Body of pancreas (tissue), 4 donors: Measurements from ENCODE around the gene SARS2.

Experiments
- CTCF ChIP-seq, 7 experiments: fragments of 450-650 bp in 4 of 7; fragments of 200-600 bp in 3 of 7; sonication (generic) in 3 of 7; IDR thresholded peaks; one replicate each; pipeline ENCODE4 v1.5.1; 2016 to 2019; ENCODE audit warnings: antibody characterized with exemption in 7 of 7
- POLR2A ChIP-seq, 3 donors: fragments of 450-650 bp; IDR thresholded peaks; one replicate each; pipeline ENCODE4 v1.6.1; 2016; ENCODE audit warnings: antibody characterized with exemption in 3 of 3, mild to moderate bottlenecking in 2 of 3

GRCh38 chr19:38904581-38905539 lies 25.7 kb downstream of the SARS2 start:
- TF ChIP-seq POLR2A (IDR thresholded peaks at IDR 0.05) (no peak), CTCF (IDR thresholded peaks at IDR 0.05) (no peak)
